Embryonic facial prominence (tissue), 1 donor: ENCODE data around the gene LCE1C.

Source experiments
- DNase-seq: peaks from one replicate; pipeline ENCODE4 v3.0.0-alpha.2; 2016; ENCODE audit errors: extremely low spot score

LCE1C gene

DNA sequence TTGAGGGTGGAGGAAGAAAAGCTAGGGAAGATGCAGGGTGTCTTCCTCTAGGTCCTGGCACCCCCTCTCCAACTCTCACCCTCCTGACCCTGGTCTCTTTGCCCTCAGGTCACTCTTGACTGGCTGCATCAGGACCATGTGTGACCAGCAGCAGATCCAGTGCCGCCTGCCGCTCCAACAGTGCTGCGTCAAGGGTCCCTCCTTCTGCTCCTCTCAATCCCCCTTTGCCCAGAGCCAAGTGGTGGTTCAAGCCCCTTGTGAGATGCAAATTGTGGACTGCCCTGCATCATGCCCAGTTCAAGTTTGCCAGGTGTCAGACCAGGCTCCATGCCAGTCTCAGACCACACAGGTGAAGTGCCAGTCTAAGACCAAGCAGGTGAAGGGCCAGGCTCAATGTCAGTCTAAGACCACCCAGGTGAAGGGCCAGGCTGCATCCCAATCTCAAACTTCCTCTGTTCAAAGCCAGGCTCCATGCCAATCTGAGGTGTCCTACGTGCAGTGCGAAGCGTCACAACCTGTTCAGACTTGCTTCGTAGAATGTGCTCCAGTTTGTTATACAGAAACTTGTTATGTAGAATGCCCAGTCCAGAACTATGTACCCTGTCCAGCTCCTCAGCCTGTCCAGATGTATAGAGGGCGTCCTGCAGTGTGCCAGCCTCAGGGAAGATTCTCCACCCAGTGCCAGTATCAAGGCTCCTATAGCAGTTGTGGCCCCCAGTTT lies 46.8 kb downstream of the LCE1C start:
- no peak for DNase-seq

DNA sequence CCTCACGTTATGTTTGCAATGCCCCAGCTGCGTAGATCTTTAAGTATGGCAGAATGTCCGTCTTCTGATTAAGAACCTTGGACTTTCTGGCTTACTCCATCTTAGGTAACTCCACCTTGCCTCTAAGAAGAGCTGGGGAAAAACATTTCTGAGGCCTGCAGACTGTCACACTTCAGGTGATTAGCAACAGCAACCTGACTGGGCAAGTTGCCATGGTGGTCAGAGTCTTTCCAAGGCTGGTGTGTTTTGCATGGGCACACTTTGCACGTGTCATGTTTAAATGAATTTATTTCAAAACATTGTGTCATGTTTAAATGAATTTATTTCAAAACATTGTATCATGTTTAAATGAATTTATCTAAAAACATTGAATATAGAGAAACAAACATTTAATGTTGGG lies 47.8 kb downstream of the LCE1C start:
- DNase-seq = no peak

DNA sequence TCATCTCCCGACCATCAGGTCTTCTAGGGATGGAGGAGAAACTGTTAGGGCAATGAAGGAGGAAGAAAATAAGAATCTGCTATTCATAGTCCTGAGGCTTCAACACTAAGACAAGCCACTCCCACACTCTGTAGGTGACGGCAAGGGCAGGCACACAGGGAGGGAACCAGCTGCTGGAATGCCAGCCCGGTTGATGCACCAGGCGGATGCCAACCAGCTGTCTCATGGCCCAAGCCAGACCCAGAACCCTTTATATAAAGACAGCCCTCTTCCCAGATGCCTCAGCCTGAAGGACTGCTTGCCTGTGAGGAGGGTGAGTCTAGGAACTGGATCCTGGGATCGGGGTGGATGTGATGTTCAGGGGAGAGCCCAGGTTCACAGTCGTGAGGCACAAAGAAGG lies 48.7 kb downstream of the LCE1C start, which contains the start of gene KPRP:
Gene KPRP, plus strand, starts transcription at position 279 of the 400 bp plus-strand sequence. CDS start 1,564 bp downstream, outside the sequence.
- no peak for DNase-seq

DNA sequence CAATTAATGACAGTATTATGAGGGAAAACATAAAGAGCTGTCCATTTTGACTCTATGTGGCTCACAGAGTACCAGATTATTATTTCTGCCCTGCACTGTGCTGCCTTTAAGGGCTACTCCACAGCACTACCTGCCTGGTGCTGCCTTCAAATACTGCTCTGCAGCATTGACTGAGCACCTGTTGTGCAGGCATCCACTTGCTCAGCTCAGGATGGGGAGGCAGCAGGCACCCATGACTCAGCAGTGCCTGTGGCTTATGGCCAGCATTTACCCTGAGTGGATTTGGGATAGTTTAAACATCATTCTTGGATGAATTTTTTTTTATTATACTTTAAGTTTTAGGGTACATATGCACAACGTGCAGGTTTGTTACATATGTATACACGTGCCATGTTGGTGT lies 49.6 kb downstream of the LCE1C start:
- no peak for DNase-seq
